Ectodermal cell (in vitro differentiated cells): ENCODE results near the gene SLC49A3.
A peak's percentile ranks its signal among the peaks of the same experiment; 100 is the strongest.

Experiments used
- H3K27ac ChIP-seq: 2 replicates; pipeline ENCODE4 v1.7.0; 2013; ENCODE audit warnings: mild to moderate bottlenecking, low read depth, low read length; ENCODE audit not compliant: insufficient read depth, poor library complexity, severe bottlenecking
- H3K27me3 ChIP-seq: 2 replicates; pipeline ENCODE4 v1.7.0; 2013; ENCODE audit warnings: mild to moderate bottlenecking, low read length; ENCODE audit not compliant: insufficient read depth, control insufficient read depth, poor library complexity, severe bottlenecking
- H3K36me3 ChIP-seq: one replicate; pipeline ENCODE4 v1.7.0; 2013; ENCODE audit warnings: low read length; ENCODE audit not compliant: control insufficient read depth, insufficient read depth
- H3K4me1 ChIP-seq: one replicate; pipeline ENCODE4 v1.7.0; 2013; ENCODE audit warnings: low read length; ENCODE audit not compliant: control insufficient read depth, insufficient read depth
- H3K4me3 ChIP-seq: 2 replicates; pipeline ENCODE4 v1.7.0; 2013; ENCODE audit warnings: low read depth, low read length, control low read depth; ENCODE audit not compliant: insufficient read depth
- H3K9me3 ChIP-seq: 2 replicates; pipeline ENCODE4 v1.7.0; 2013; ENCODE audit warnings: mild to moderate bottlenecking, low read length, moderate library complexity; ENCODE audit not compliant: control insufficient read depth
- WGBS, 2 experiments: methylation state at CpG; one replicate each; pipeline ENCODE4 v1.1.7; 2013; ENCODE audit warnings: missing lambda C conversion rate in 2 of 2; 5-methylcytosine and 5-hydroxymethylcytosine counted together

Gene SLC49A3

GRCh38 chr4:665751-666435 lies 23.1 kb downstream of the SLC49A3 start:
- Histone ChIP-seq H3K27me3 (no peaks in the 10 kb centered on the region), H3K4me1 (no peaks in the 10 kb centered on the region), H3K9me3 (no peaks in the 10 kb centered on the region), H3K27ac (no peak overlapping the region), H3K4me3 (no peak overlapping the region), H3K36me3 (no peaks in the 10 kb centered on the region)
- WGBS, 2 experiments = 80 to 81% methylated on average over 22 of the region's 22 CpGs

DNA sequence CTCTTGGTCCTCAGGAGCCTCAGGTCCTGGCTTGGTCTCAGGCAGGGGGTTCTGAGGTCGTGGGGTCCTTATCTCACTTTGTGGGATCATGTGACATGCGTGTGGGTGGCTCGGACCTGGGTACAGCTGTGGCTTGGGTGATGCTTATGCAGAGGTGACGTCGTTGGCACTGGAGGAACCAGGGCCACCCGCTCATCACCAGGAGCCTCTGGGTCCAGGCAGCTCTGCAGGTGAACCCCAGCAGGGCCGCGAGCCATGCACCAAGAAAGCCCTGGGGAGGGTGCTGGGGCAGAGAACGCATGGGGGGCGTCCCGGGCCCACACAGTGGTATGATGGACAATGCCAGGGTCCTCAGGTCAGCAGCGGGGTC lies 23.6 kb downstream of the SLC49A3 start:
- H3K27me3 ChIP-seq = no peaks in the 10 kb centered on the region
- no peak overlapping the region for H3K27ac ChIP-seq
- 93 to 95% methylated on average over 12 of the region's 12 CpGs for WGBS, 2 experiments
- H3K36me3 ChIP-seq = no peaks in the 10 kb centered on the region
- no peak overlapping the region for H3K4me3 ChIP-seq
- H3K4me1 ChIP-seq = no peaks in the 10 kb centered on the region
- H3K9me3 ChIP-seq = no peaks in the 10 kb centered on the region

GRCh38 chr4:664713-665231 lies 24.2 kb downstream of the SLC49A3 start:
- H3K36me3 ChIP-seq = no peaks in the 10 kb centered on the region
- H3K4me1 ChIP-seq = no peaks in the 10 kb centered on the region
- no peak overlapping the region for H3K27ac ChIP-seq
- H3K9me3 ChIP-seq = no peaks in the 10 kb centered on the region
- H3K4me3 ChIP-seq = no peak overlapping the region
- 96 to 97% methylated on average over 24 of the region's 24 CpGs for WGBS, 2 experiments
- H3K27me3 ChIP-seq = no peaks in the 10 kb centered on the region

GRCh38 chr4:663438-664428 lies 25.2 kb downstream of the SLC49A3 start:
- Histone ChIP-seq H3K27me3 (no peaks in the 10 kb centered on the region), H3K4me1 (no peaks in the 10 kb centered on the region), H3K27ac (no peak overlapping the region), H3K36me3 (no peaks in the 10 kb centered on the region), H3K9me3 (no peaks in the 10 kb centered on the region), H3K4me3 (peak overlapping the region; percentile 52)
- 50 to 53% methylated on average over 80 of the region's 80 CpGs for WGBS, 2 experiments

DNA sequence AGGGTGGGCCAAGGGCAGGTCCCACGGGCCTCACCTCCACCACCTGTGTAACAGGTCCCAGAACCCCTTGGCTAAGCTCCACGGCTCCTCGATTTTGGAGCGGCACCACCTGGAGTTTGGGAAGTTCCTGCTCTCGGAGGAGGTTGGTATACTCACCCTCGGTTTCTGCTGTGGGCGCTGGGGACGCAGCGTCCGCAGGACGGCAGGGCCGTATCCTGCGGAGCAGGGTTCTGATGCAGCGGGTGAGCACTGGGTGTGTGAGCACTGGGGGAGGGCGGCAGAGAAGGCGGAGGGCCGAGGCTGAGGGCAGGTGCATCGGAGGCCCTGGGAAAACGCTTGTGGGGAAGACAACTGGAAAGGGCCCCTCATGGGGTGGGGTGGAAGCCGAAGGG lies 25.9 kb downstream of the SLC49A3 start:
- Histone ChIP-seq H3K9me3 (no peaks in the 10 kb centered on the region), H3K36me3 (no peaks in the 10 kb centered on the region), H3K4me3 (peak overlapping the region; percentile 52), H3K27ac (no peak overlapping the region), H3K4me1 (no peaks in the 10 kb centered on the region), H3K27me3 (no peaks in the 10 kb centered on the region)
- 84 to 86% methylated on average over 20 of the region's 20 CpGs for WGBS, 2 experiments

DNA sequence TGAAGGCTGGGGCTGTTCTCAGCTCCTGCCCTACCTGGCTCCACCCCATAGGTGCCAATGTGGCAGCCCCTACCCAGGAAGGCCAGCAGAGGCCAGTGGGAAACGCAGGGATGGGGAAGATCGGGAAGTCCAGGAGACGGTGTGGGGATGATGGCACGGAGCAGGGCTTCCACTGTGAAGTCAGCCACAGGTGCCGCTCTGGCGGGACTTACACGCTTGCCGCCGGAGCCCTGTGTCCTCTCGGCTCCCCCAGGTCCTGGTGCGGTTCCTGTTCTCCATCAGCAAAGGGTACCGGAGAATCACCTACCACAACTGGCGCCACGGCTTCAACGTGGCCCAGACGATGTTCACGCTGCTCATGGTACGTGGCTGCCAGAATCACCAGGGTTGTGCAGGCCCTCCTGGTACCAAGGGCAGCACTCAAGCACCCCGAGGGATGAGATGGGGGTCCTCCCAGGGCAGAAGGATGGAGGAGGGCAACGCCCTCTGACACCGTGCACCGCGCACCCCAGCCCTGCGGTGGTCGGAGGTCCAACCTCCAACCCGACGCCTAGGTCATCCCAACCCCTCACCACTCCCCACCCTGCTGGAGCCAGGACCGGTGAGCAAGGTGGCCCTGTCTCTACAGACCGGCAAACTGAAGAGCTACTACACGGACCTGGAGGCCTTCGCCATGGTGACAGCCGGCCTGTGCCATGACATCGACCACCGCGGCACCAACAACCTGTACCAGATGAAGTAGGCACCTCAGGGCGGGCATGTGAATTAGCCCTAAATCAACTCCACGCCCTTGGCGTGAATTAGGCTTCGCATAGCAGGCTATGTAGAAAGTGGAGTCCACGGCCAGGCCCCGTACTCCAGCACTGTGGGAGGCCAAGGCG lies 26.8 kb downstream of the SLC49A3 start:
- 95% methylated on average over 42 of the region's 42 CpGs for WGBS, 2 experiments
- Histone ChIP-seq H3K9me3 (no peaks in the 10 kb centered on the region), H3K27ac (no peak overlapping the region), H3K4me1 (no peaks in the 10 kb centered on the region), H3K36me3 (no peaks in the 10 kb centered on the region), H3K27me3 (no peaks in the 10 kb centered on the region), H3K4me3 (no peak overlapping the region)

DNA sequence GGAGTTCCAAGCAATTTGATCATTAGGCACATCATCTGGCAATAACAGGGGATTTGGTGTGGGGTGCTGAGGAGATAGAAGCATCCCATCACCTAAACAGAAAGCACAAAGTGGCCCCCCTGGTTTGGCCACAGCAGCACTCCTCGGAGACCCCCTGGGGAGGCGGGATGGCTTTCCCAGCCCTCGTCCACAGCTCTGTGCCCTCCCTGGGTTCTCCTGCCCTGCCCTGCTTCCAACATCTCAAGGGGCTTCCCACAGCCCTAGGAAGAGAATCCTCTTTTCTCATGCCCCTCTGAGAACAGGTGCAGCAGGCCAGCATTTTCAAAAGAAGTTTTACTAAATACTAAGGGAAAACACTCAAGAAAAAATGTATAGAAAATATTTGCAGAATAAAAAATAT lies 27.7 kb downstream of the SLC49A3 start:
- Histone ChIP-seq H3K4me3 (no peak overlapping the region), H3K27me3 (no peaks in the 10 kb centered on the region), H3K9me3 (no peaks in the 10 kb centered on the region), H3K36me3 (no peaks in the 10 kb centered on the region), H3K27ac (no peak overlapping the region), H3K4me1 (no peaks in the 10 kb centered on the region)
- WGBS, 2 experiments = 81 to 87% methylated on average over 3 of the region's 3 CpGs

DNA sequence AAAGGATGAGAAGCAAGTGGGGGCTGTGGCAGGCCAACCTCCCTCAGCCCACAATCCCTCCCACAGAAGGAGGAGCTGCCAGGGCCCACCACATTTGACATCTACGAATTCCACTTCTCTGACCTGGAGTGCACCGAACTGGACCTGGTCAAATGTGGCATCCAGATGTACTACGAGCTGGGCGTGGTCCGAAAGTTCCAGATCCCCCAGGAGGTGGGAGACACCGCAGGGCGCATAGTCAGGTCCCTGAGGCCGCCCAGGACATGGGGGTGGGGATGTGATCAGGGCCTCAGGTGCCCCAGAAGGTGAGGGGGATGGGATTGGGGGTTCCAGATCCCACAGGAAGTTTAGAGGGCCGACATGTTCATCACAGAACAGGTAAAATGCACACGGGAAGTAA lies 28.6 kb downstream of the SLC49A3 start:
- Histone ChIP-seq H3K27me3 (no peaks in the 10 kb centered on the region), H3K9me3 (no peaks in the 10 kb centered on the region), H3K4me1 (no peaks in the 10 kb centered on the region), H3K4me3 (no peak overlapping the region), H3K36me3 (no peaks in the 10 kb centered on the region), H3K27ac (no peak overlapping the region)
- WGBS, 2 experiments = 94% methylated on average over 10 of the region's 10 CpGs

GRCh38 chr4:659851-660250 lies 29.1 kb downstream of the SLC49A3 start:
- H3K4me3 ChIP-seq = no peak overlapping the region
- WGBS, 2 experiments = 96 to 97% methylated on average over 8 of the region's 8 CpGs
- H3K27me3 ChIP-seq = no peaks in the 10 kb centered on the region
- no peaks in the 10 kb centered on the region for H3K4me1 ChIP-seq
- H3K36me3 ChIP-seq = no peaks in the 10 kb centered on the region
- no peak overlapping the region for H3K27ac ChIP-seq
- H3K9me3 ChIP-seq = no peaks in the 10 kb centered on the region
